CD4-positive, alpha-beta T cell (primary cell): Measurements from ENCODE around the gene NACC2. TPM values are rescaled to one million over a fixed set of nuclear protein-coding genes. Genes with fewer than 3 reads are reported as not detected.

Source experiments
- ATAC-seq: fragments of 200-7000 bp; cut with Tn5 transposase; one replicate; pipeline ENCODE4 v1.10.0; 2022; ENCODE audit warnings: mild to moderate bottlenecking; ENCODE audit not compliant: poor library complexity
- CTCF ChIA-PET: fragments of 350-600 bp; sonication (Branson Sonifier 250); formaldehyde crosslinking; loops from one replicate; lab custom pipeline; 2021; ENCODE audit warnings: antibody characterized with exemption, inconsistent platforms; lab: Charles Lee
- POLR2A ChIA-PET: fragments of 350-600 bp; sonication (Branson Sonifier 250); formaldehyde crosslinking; loops from one replicate; lab custom pipeline; 2021; ENCODE audit warnings: antibody characterized with exemption, inconsistent platforms; lab: Charles Lee
- DNase-seq, 14 experiments: peaks; one replicate each; pipeline ENCODE4 v3.0.0-alpha.2; 2013 to 2020; ENCODE audit warnings: mixed read lengths in 2 of 14
- H3K27ac ChIP-seq, 2 donors: one replicate each; pipeline versions ENCODE4 v1.5.1 to v1.7.0; 2013; ENCODE audit warnings: low read length in 2 of 2, low read depth in 1 of 2, mild to moderate bottlenecking in 1 of 2
- H3K27me3 ChIP-seq, 2 experiments: 1 replicate in 1 of 2; 2 replicates in 1 of 2; pipeline versions ENCODE4 v1.6.1 to v1.7.0; 2013; ENCODE audit warnings: low read length in 2 of 2, control low read depth in 1 of 2, mild to moderate bottlenecking in 1 of 2, moderate library complexity in 1 of 2; ENCODE audit not compliant: insufficient read depth in 2 of 2, control insufficient read depth in 1 of 2
- H3K36me3 ChIP-seq: one replicate; pipeline ENCODE4 v1.6.1; 2013; ENCODE audit warnings: low read length, control low read depth; ENCODE audit not compliant: insufficient read depth
- H3K4me1 ChIP-seq: one replicate; pipeline ENCODE4 v1.6.1; 2013; ENCODE audit warnings: low read length, control low read depth; ENCODE audit not compliant: insufficient read depth
- H3K4me3 ChIP-seq: one replicate; pipeline ENCODE4 v1.5.1; 2013; ENCODE audit warnings: mild to moderate bottlenecking, low read length, moderate library complexity
- H3K9me3 ChIP-seq, 2 experiments: 1 replicate in 1 of 2; 2 replicates in 1 of 2; pipeline versions ENCODE4 v1.6.1 to v1.7.0; 2013; ENCODE audit warnings: low read length in 2 of 2, mild to moderate bottlenecking in 2 of 2, control low read depth in 1 of 2, moderate library complexity in 1 of 2; ENCODE audit not compliant: control insufficient read depth in 1 of 2, insufficient read depth in 1 of 2
- H3K27ac Mint-ChIP-seq: one replicate; pipeline ENCODE4 v1.8.0; 2020; ENCODE audit warnings: mixed read lengths
- H3K27me3 Mint-ChIP-seq: one replicate; pipeline ENCODE4 v1.8.0; 2021; ENCODE audit warnings: mixed read lengths
- H3K36me3 Mint-ChIP-seq: one replicate; pipeline ENCODE4 v1.8.0; 2021; ENCODE audit warnings: low read depth, mixed read lengths
- H3K4me1 Mint-ChIP-seq: one replicate; pipeline ENCODE4 v1.8.0; 2021; ENCODE audit warnings: low read depth, mixed read lengths
- H3K4me3 Mint-ChIP-seq: one replicate; pipeline ENCODE4 v1.8.0; 2020; ENCODE audit warnings: mild to moderate bottlenecking, mixed read lengths
- H3K9me3 Mint-ChIP-seq: one replicate; pipeline ENCODE4 v1.8.0; 2020; ENCODE audit warnings: mixed read lengths
- CTCF ChIP-seq: fragments of 200-600 bp; IDR thresholded peaks from one replicate; pipeline ENCODE4 v1.8.0; 2022; ENCODE audit warnings: antibody characterized with exemption, mild to moderate bottlenecking
- intact Hi-C, 2 experiments: fragments of 100-400 bp; cut with DNase I in 1 of 2; cut with micrococcal nuclease in 1 of 2; formaldehyde crosslinking; loops; one replicate each; pipeline versions ENCODE4 v1.15.1 to v1.9.0; 2023 to 2025; cut with DNase I, micrococcal nuclease
- total RNA-seq, 174 experiments: library from RNA in 2 of 174; stranded (reverse) in 2 of 174; gene quantifications; one replicate each; pipeline ENCODE4 v1.2.3 and lab custom pipeline; 2021 to 2026

NACC2 gene
- total RNA-seq, 2 experiments from 2014 or later, result 2.1 to 2.7 TPM

- Mint-ChIP-seq H3K4me3 (peak overlapping the region; percentile 39), H3K27ac (no peak overlapping the region), H3K36me3 (no peaks in the 10 kb centered on the region), H3K9me3 (no peaks in the 10 kb centered on the region), H3K27me3 (peaks cover 4% of the 10 kb centered on the region), H3K4me1 (peaks cover 5% of the 10 kb centered on the region)
- Histone ChIP-seq H3K27me3 (no peaks in the 10 kb centered on the region), H3K9me3 (no peaks in the 10 kb centered on the region), H3K27ac (no peak overlapping the region), H3K4me1 (peaks cover 22% of the 10 kb centered on the region), H3K36me3 (no peaks in the 10 kb centered on the region), H3K4me3 (no peak overlapping the region)
- ChIA-PET CTCF (interaction anchor here (0.7 to 2.1 kb wide), 8 partner anchors 13 to 164 kb away, joined by 3 to 15 read pairs (median 4); no protein-coding TSS in a partner anchor), POLR2A (interaction anchor here (1.2 kb wide), 1 partner anchor 155 kb away, joined by 3 read pairs; no protein-coding TSS in a partner anchor)
- TF ChIP-seq CTCF, result peak; percentile 98
- intact Hi-C loops, result loop anchor here (1.0 to 10.0 kb wide), 5 partner anchors 33 to 832 kb away; partner anchors contain the start of gene LCN12 (in 1 of the 2)
- ATAC-seq, result peak; percentile 14
- peak; percentile 55 to 86 (median 73) for DNase-seq
These were observed 27.6 kb upstream of the NACC2 start for GRCh38 chr9:136122425-136123383.

- ChIA-PET POLR2A (interaction anchor here (1.2 kb wide), 1 partner anchor 154 kb away, joined by 3 read pairs; no protein-coding TSS in a partner anchor), CTCF (interaction anchor here (1.1 to 2.1 kb wide), 4 partner anchors 26 to 154 kb away, joined by 4 to 15 read pairs (median 4); no protein-coding TSS in a partner anchor)
- no peak for TF ChIP-seq CTCF
- no peaks in the 10 kb centered on the region for H3K27me3 ChIP-seq
- no peak overlapping the region for H3K27ac Mint-ChIP-seq
- intact Hi-C loops, result loop anchor here in 1 of 2 experiments (5.0 to 10.0 kb wide), 2 partner anchors 520 to 833 kb away; partner anchors contain the start of gene LCN12
- peaks cover 31% of the 10 kb centered on the region for H3K4me1 ChIP-seq
- peak overlapping the region; percentile 51 for H3K4me3 Mint-ChIP-seq
- ATAC-seq, result no peak
- no peaks in the 10 kb centered on the region for H3K36me3 Mint-ChIP-seq
- H3K9me3 ChIP-seq, result no peaks in the 10 kb centered on the region
- no peaks in the 10 kb centered on the region for H3K9me3 Mint-ChIP-seq
- no peaks in the 10 kb centered on the region for H3K36me3 ChIP-seq
- no peak overlapping the region for H3K4me3 ChIP-seq
- peaks cover 5% of the 10 kb centered on the region for H3K4me1 Mint-ChIP-seq
- DNase-seq, result no peak
- no peak overlapping the region for H3K27ac ChIP-seq
- no peaks in the 10 kb centered on the region for H3K27me3 Mint-ChIP-seq
These were observed 26.7 kb upstream of the NACC2 start for GRCh38 chr9:136121801-136122200.

GRCh38 chr9:136120438-136120844, 25.4 kb upstream of the NACC2 start:
- intact Hi-C loops, result loop anchor here in 1 of 2 experiments (5.0 to 10.0 kb wide), 2 partner anchors 518 to 834 kb away; partner anchors contain the start of gene LCN12
- H3K4me3 ChIP-seq, result no peak overlapping the region
- Mint-ChIP-seq H3K4me3 (peak overlapping the region; percentile 79), H3K4me1 (peaks cover 5% of the 10 kb centered on the region), H3K27ac (peak overlapping the region; percentile 24), H3K36me3 (no peaks in the 10 kb centered on the region), H3K27me3 (no peaks in the 10 kb centered on the region), H3K9me3 (no peaks in the 10 kb centered on the region)
- ChIA-PET POLR2A (no interaction called here), CTCF (interaction anchor here (1.1 kb wide), 1 partner anchor 31 kb away, joined by 8 read pairs; no protein-coding TSS in a partner anchor)
- peaks cover 11% of the 10 kb centered on the region for H3K36me3 ChIP-seq
- peak overlapping the region in 1 of 2 donors; percentile 76 for H3K27ac ChIP-seq
- no peaks in the 10 kb centered on the region for H3K27me3 ChIP-seq
- no peak for TF ChIP-seq CTCF
- H3K9me3 ChIP-seq, result no peaks in the 10 kb centered on the region
- peaks cover 43% of the 10 kb centered on the region for H3K4me1 ChIP-seq
- ATAC-seq (no peak), DNase-seq (peak in 1 of 14 experiments; percentile 27)
